OCI-LY7 (cell line): Measurements from ENCODE around the gene SLC39A13. TPM values are rescaled to one million over a fixed set of nuclear protein-coding genes. Genes with fewer than 3 reads are reported as not detected.

Source experiments
- Bru-seq: library from RNA; stranded (reverse); fragments of 400-500 nt; gene quantifications from one replicate; lab custom pipeline; 2021; lab: Mats Ljungman, UMichigan
- BruChase-seq, 2 experiments: library from RNA; stranded (reverse); fragments of 400-500 nt; gene quantifications; one replicate each; lab custom pipeline; 2021; lab: Mats Ljungman, UMichigan
- BruUV-seq: library from RNA; stranded (reverse); fragments of 400-500 nt; replicated peaks from 2 replicates; lab custom pipeline; 2021; lab: Mats Ljungman, UMichigan
- CTCF ChIA-PET: fragments of 300-600 bp; sonication (Branson Sonifier 250); formaldehyde crosslinking; loops from one replicate; lab custom pipeline; 2022; ENCODE audit warnings: antibody characterized with exemption; ENCODE audit not compliant: unreplicated experiment; lab: Charles Lee
- POLR2A ChIA-PET: fragments of 300-600 bp; sonication (Branson Sonifier 250); formaldehyde crosslinking; loops from one replicate; lab custom pipeline; 2022; ENCODE audit warnings: antibody characterized with exemption; lab: Charles Lee
- DNase-seq: peaks from one replicate; pipeline ENCODE4 v3.0.0-alpha.2; 2015; ENCODE audit warnings: low spot score
- H2AFZ ChIP-seq: fragments of 200-600 bp; sonication (generic), shearing (Covaris generic); 2 replicates; pipeline ENCODE4 v1.6.1; 2014; ENCODE audit warnings: mild to moderate bottlenecking, antibody characterized with exemption, low read length, moderate library complexity
- H3K27ac ChIP-seq: fragments of 200-600 bp; sonication (generic); 2 replicates; pipeline ENCODE4 v1.5.1; 2014; ENCODE audit warnings: mixed run types, low read depth, mild to moderate bottlenecking, moderate library complexity, low read length, inconsistent platforms; ENCODE audit not compliant: poor library complexity, severe bottlenecking
- H3K36me3 ChIP-seq: fragments of 200-600 bp; sonication (generic); 2 replicates; pipeline ENCODE4 v1.6.1; 2014; ENCODE audit warnings: mild to moderate bottlenecking, antibody characterized with exemption, low read length, moderate library complexity, mixed read lengths; ENCODE audit not compliant: insufficient read depth
- H3K4me1 ChIP-seq: fragments of 200-600 bp; sonication (generic); 2 replicates; pipeline ENCODE4 v1.5.1; 2014; ENCODE audit warnings: mild to moderate bottlenecking, low read length; ENCODE audit not compliant: insufficient read depth, poor library complexity, severe bottlenecking
- H3K4me2 ChIP-seq: fragments of 200-600 bp; sonication (generic); 2 replicates; pipeline ENCODE4 v1.6.1; 2014; ENCODE audit warnings: mild to moderate bottlenecking, low read length
- H3K4me3 ChIP-seq: fragments of 200-600 bp; sonication (generic); 2 replicates; pipeline ENCODE4 v1.5.1; 2014; ENCODE audit warnings: mild to moderate bottlenecking, low read depth, low read length; ENCODE audit not compliant: poor library complexity, severe bottlenecking
- H3K79me2 ChIP-seq: fragments of 200-600 bp; sonication (generic); 2 replicates; pipeline ENCODE4 v1.6.1; 2016; ENCODE audit warnings: low read depth, mild to moderate bottlenecking, low read length, moderate library complexity, mixed read lengths; ENCODE audit not compliant: insufficient read depth
- H3K9me2 ChIP-seq: fragments of 200-600 bp; sonication (generic); 2 replicates; pipeline ENCODE4 v1.6.1; 2016; ENCODE audit warnings: mild to moderate bottlenecking, low read length, mixed read lengths; ENCODE audit not compliant: insufficient read depth
- H3K9me3 ChIP-seq: fragments of 200-600 bp; sonication (generic); 2 replicates; pipeline ENCODE4 v1.6.1; 2014; ENCODE audit warnings: mild to moderate bottlenecking, mixed run types, low read length, mixed read lengths
- H4K20me1 ChIP-seq: fragments of 200-600 bp; sonication (generic); 2 replicates; pipeline ENCODE4 v1.6.1; 2014; ENCODE audit warnings: mild to moderate bottlenecking, antibody characterized with exemption, low read length, moderate library complexity, mixed read lengths; ENCODE audit not compliant: insufficient read depth
- EZH2phosphoT487 ChIP-seq: fragments of 200-600 bp; sonication (generic); IDR thresholded peaks from 2 replicates; pipeline ENCODE4 v1.6.1; 2018; ENCODE audit warnings: low read depth, borderline replicate concordance, mild to moderate bottlenecking, mixed run types, antibody characterized with exemption, low read length, moderate library complexity, mixed read lengths
- intact Hi-C: fragments of 100-400 bp; cut with micrococcal nuclease; formaldehyde crosslinking; loops from one replicate; pipeline ENCODE4 v1.10.0; 2022; ENCODE audit not compliant: unreplicated experiment
- long read RNA-seq: library from polyadenylated mRNA; stranded (forward); transcript quantifications from one replicate; pipeline ENCODE4 v2.0.0, GENCODE V29; 2022
- total RNA-seq, 2 experiments: library from RNA; depleted of rRNA in 1 of 2; stranded (reverse); fragments of >200 nt in 1 of 2; shearing (Covaris generic) in 1 of 2; gene quantifications; 2 replicates each; pipeline ENCODE4 v1.2.3, GENCODE V29; 2014 to 2022
- TF ChIP-seq, protein P1 (sequence below): fragments of 200-600 bp; sonication (generic); conservative IDR thresholded peaks from 2 replicates; pipeline ENCODE4 v1.5.1; 2014; ENCODE audit warnings: mild to moderate bottlenecking, antibody characterized with exemption, low read length, moderate library complexity, mixed read lengths

The SLC39A13 gene
- total RNA-seq (2014; rRNA removed; shearing (Covaris generic)) (31.6 and 31.8 TPM in 2 replicates), total RNA-seq (2022) (30.5 and 33.9 TPM in 2 replicates), Bru-seq, nascent RNA (percentile 52 among the genes with signal in this experiment), BruChase-seq, experiment 1, labeled RNA remaining after a 6-hour chase (percentile 62 among the genes with signal in this experiment), BruChase-seq, experiment 2, labeled RNA remaining after a 2-hour chase (percentile 58 among the genes with signal in this experiment)
- long read RNA-seq, partial matches to known transcripts = 13 of 90 reads
- long read RNA-seq, other reads (novel, unspliced or antisense) = 75 of 90 reads

DNA sequence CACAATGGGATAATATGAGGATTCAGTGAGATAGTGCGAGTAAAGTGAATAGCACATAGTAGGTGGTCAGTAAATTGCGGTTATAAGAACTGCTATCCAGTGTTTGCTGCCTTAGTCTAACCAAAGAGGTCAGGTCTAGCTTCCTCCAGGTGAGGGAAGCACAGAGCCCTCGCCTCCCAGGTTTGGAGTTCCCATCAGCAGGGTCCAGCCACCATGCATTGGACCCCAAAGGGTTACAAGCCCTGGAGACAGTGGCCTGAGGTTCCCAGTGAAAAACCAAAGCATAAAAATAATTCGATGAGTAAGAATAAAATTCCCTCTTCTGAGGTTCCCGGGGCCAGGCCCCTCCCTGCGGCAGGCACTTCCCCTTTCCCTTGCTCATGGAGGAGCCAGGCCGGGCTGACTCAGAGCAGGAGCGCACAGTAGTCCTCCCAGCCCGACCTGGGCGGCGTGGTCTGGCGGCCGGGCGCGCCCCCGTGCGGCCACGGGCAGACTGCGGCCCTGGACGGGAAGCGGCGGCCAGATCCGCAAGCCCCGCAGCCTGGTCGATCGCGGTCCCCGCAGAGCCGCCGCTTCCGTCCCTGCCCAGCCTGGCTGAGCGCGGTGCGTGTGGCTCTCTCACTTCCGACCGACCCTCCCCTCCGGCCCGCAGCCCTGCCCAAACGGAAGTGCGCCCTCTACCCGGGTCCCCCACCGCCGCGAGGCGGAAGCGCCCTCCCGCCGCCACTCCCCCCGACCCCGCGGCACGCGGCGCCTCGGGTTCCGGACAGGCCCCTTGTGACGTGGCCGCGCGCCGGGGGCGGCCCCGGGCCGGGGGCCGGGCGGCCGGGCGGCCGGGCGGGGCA, at the start of gene SLC39A13:
Gene SLC39A13 (plus strand): TSS at position 845 of the 845 bp plus-strand sequence. CDS start 1,505 bp downstream, outside the sequence.
- no peaks in the 10 kb centered on the region for H3K36me3 ChIP-seq
- DNase-seq = peak; percentile 96
- intact Hi-C loops = loop anchor here (1.0 kb wide), 6 partner anchors 8 to 231 kb away; partner anchors contain the start of gene SPI1
- peak within 1 kb of the TSS; percentile 74; the same call in 1 of the 2 replicates for H2AFZ ChIP-seq
- ChIA-PET CTCF (interaction anchor here (0.6 to 1.4 kb wide), 4 partner anchors 9 to 47 kb away, joined by 4 to 9 read pairs (median 6); no protein-coding TSS in a partner anchor), POLR2A (interaction anchor here (0.6 to 2.5 kb wide), 7 partner anchors 8 to 34 kb away, joined by 3 to 9 read pairs (median 5); partner anchors contain the start of genes PSMC3 and SPI1)
- H3K4me2 ChIP-seq = peak within 1 kb of the TSS; percentile 91
- no peaks in the 10 kb centered on the region for H3K9me2 ChIP-seq
- H3K27ac ChIP-seq = peak within 1 kb of the TSS; percentile 80
- H3K9me3 ChIP-seq = no peaks in the 10 kb centered on the region
- H4K20me1 ChIP-seq = no peaks in the 10 kb centered on the region
- TSS peak; percentile 97 for BruUV-seq
- TF ChIP-seq EZH2phosphoT487 = no peak
- TF ChIP-seq, protein P1, sequence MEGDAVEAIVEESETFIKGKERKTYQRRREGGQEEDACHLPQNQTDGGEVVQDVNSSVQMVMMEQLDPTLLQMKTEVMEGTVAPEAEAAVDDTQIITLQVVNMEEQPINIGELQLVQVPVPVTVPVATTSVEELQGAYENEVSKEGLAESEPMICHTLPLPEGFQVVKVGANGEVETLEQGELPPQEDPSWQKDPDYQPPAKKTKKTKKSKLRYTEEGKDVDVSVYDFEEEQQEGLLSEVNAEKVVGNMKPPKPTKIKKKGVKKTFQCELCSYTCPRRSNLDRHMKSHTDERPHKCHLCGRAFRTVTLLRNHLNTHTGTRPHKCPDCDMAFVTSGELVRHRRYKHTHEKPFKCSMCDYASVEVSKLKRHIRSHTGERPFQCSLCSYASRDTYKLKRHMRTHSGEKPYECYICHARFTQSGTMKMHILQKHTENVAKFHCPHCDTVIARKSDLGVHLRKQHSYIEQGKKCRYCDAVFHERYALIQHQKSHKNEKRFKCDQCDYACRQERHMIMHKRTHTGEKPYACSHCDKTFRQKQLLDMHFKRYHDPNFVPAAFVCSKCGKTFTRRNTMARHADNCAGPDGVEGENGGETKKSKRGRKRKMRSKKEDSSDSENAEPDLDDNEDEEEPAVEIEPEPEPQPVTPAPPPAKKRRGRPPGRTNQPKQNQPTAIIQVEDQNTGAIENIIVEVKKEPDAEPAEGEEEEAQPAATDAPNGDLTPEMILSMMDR = peak; percentile 91
- H3K4me3 ChIP-seq = peak within 1 kb of the TSS; percentile 88
- H3K4me1 ChIP-seq = peaks cover 54% of the 10 kb centered on the region
- H3K79me2 ChIP-seq = no peaks in the 10 kb centered on the region

DNA sequence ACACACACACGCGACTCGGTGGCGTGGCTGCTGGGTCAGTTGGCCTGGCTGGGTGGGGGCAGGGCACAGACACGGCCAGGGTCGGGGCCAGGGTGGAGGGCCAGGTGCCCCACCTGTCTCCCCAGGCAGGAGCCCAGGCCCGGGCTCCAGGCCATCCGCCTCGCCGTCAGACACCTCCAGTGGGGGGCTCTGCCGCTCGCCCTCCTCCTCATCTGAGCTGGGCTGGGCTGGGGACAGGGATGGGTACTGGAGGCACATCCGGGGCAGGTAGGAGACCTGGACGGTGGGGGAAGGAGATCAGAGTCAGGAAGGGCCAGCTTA, 49.7 kb upstream of the SLC39A13 start:
- CTCF ChIA-PET = no interaction called here
- intact Hi-C loops = no loop called here
- H3K9me2 ChIP-seq = no peaks in the 10 kb centered on the region
- H4K20me1 ChIP-seq = no peaks in the 10 kb centered on the region
- H3K36me3 ChIP-seq = peaks cover 35% of the 10 kb centered on the region
- H3K4me1 ChIP-seq = no peaks in the 10 kb centered on the region
- no peak overlapping the region for H3K27ac ChIP-seq
- H3K79me2 ChIP-seq = no peaks in the 10 kb centered on the region
- POLR2A ChIA-PET = no interaction called here
- no peak for DNase-seq
- no TSS peak for BruUV-seq
- H3K4me2 ChIP-seq = no peak overlapping the region
- no peak overlapping the region for H2AFZ ChIP-seq
- TF ChIP-seq, protein P1 = no peak
- TF ChIP-seq EZH2phosphoT487 = no peak
- no peaks in the 10 kb centered on the region for H3K9me3 ChIP-seq
- H3K4me3 ChIP-seq = no peak overlapping the region
